K562 (cell line): ENCODE results near the gene PLCD1. TPM values are rescaled to one million over a fixed set of nuclear protein-coding genes. Genes with fewer than 3 reads are reported as not detected.

Source experiments
- ASH1L ChIP-seq: fragments of 450-650 bp; IDR thresholded peaks from 2 replicates; pipeline ENCODE4 v1.6.1; 2018; ENCODE audit warnings: borderline replicate concordance, mild to moderate bottlenecking, low read depth; ENCODE audit not compliant: partially characterized antibody
- CHD4 ChIP-seq: fragments of 200-600 bp; sonication (generic); IDR thresholded peaks from 3 replicates; pipeline ENCODE4 v1.6.1; 2012; ENCODE audit warnings: low read depth, mild to moderate bottlenecking, mixed read lengths, low read length, inconsistent platforms; ENCODE audit not compliant: insufficient read depth, insufficient replicate concordance, poor library complexity, severe bottlenecking
- E2F6 ChIP-seq, 2 experiments: IDR thresholded peaks; 2 replicates each; pipeline ENCODE4 v1.6.1; 2011; ENCODE audit warnings: borderline replicate concordance in 1 of 2, control low read depth in 1 of 2, low read depth in 1 of 2, low read length in 1 of 2, mild to moderate bottlenecking in 1 of 2, mixed read lengths in 1 of 2, moderate library complexity in 1 of 2; ENCODE audit not compliant: insufficient read depth in 1 of 2, insufficient read length in 1 of 2, poor library complexity in 1 of 2, severe bottlenecking in 1 of 2; ENCODE audit errors: extremely low read depth in 1 of 2
- ETV6 ChIP-seq, 3 experiments: fragments of 150-350 bp in 1 of 3; sonication (generic) in 1 of 3; formaldehyde crosslinking in 1 of 3; IDR thresholded peaks; 2 replicates each; pipeline versions ENCODE4 v1.6.1 to v1.8.0; 2014 to 2022; ENCODE audit warnings: borderline replicate concordance in 2 of 3, low read depth in 2 of 3, antibody characterized with exemption in 1 of 3, low read length in 1 of 3, mild to moderate bottlenecking in 1 of 3, missing genetic modification reagents in 1 of 3
- FOXK2 ChIP-seq, 2 experiments: fragments of 450-650 bp; IDR thresholded peaks in 1 of 2; conservative IDR thresholded peaks in 1 of 2; 2 replicates each; pipeline ENCODE4 v1.6.1; 2016; ENCODE audit warnings: low read depth in 2 of 2, mild to moderate bottlenecking in 1 of 2
- GATAD2B ChIP-seq: fragments of 450-650 bp; IDR thresholded peaks from 2 replicates; pipeline ENCODE4 v1.6.1; 2017; ENCODE audit warnings: mild to moderate bottlenecking, borderline replicate concordance
- JUND ChIP-seq, 2 experiments: IDR thresholded peaks; 2 replicates in 1 of 2; 3 replicates in 1 of 2; pipeline ENCODE4 v1.6.1; 2011; ENCODE audit warnings: borderline replicate concordance in 2 of 2, low read depth in 2 of 2, low read length in 2 of 2, improper control_type of control experiment in 1 of 2, missing biosample characterization in 1 of 2, missing genetic modification characterization in 1 of 2, missing genetic modification reagents in 1 of 2
- NFE2L1 ChIP-seq: fragments of 450-650 bp; IDR thresholded peaks from 2 replicates; pipeline ENCODE4 v1.6.1; 2016; ENCODE audit warnings: missing genetic modification characterization, low read depth, mild to moderate bottlenecking, missing compliant biosample characterization, moderate library complexity, borderline replicate concordance
- NR2C1 ChIP-seq, 2 experiments: fragments of 450-650 bp; IDR thresholded peaks; 2 replicates each; pipeline ENCODE4 v1.6.1; 2017; ENCODE audit warnings: mild to moderate bottlenecking in 2 of 2, antibody characterized with exemption in 1 of 2, inconsistent platforms in 1 of 2, missing compliant biosample characterization in 1 of 2, missing genetic modification characterization in 1 of 2
- NR2F6 ChIP-seq: fragments of 450-650 bp; formaldehyde crosslinking; IDR thresholded peaks from 2 replicates; pipeline ENCODE4 v1.4.0; 2020; ENCODE audit warnings: mild to moderate bottlenecking
- PURB ChIP-seq: sonication (generic); formaldehyde crosslinking; IDR thresholded peaks from 2 replicates; pipeline ENCODE4 v1.9.0; 2021; ENCODE audit warnings: low read depth, mild to moderate bottlenecking, missing genetic modification reagents
- RBM22 ChIP-seq: fragments of 200-400 bp; formaldehyde crosslinking; IDR thresholded peaks from 2 replicates; pipeline ENCODE4 v1.6.1; 2018; ENCODE audit warnings: low read length, low read depth; ENCODE audit not compliant: poor library complexity, severe bottlenecking
- RERE ChIP-seq: sonication (generic); formaldehyde crosslinking; IDR thresholded peaks from 2 replicates; pipeline ENCODE4 v1.8.0; 2023; ENCODE audit warnings: missing genetic modification reagents, mild to moderate bottlenecking, borderline replicate concordance
- SIN3A ChIP-seq, 2 experiments: fragments of 150-350 bp in 1 of 2; IDR thresholded peaks; 2 replicates each; pipeline ENCODE4 v1.6.1; 2011 to 2016; ENCODE audit warnings: borderline replicate concordance in 2 of 2, low read depth in 2 of 2, low read length in 2 of 2, mild to moderate bottlenecking in 2 of 2, moderate library complexity in 2 of 2; ENCODE audit not compliant: control insufficient read depth in 1 of 2
- ZHX1 ChIP-seq: fragments of 150-350 bp; conservative IDR thresholded peaks from 2 replicates; pipeline ENCODE4 v1.6.1; 2014; ENCODE audit warnings: low read length
- polyA plus RNA-seq, 8 experiments: library from polyadenylated mRNA; depleted of rRNA in 4 of 8; stranded (reverse) in 5 of 8; unstranded in 3 of 8; fragments of >200 nt; fragmentation: Nextera tagmentation in 2 of 8; fragmentation: Illumina TruSeq in 1 of 8; extraction: Ambion mirVana in 2 of 8; extraction: Trizol in 1 of 8; gene quantifications; 2 replicates each; pipeline versions ENCODE4 v1.2.1 to v1.2.3, GENCODE V29; 2011 to 2014; ENCODE audit warnings: inconsistent platforms in 1 of 8, missing spikeins in 1 of 8
- total RNA-seq, 7 experiments: library from RNA; depleted of rRNA in 6 of 7; stranded (reverse); fragments of >200 nt in 6 of 7; fragmentation: Illumina TruSeq in 2 of 7; extraction: Trizol in 2 of 7; gene quantifications; 2 replicates each; pipeline versions ENCODE4 v1.2.1 to v1.2.3, GENCODE V29; 2011 to 2021; ENCODE audit warnings: low replicate concordance in 1 of 7

The PLCD1 gene
- total and polyA plus RNA-seq, 9 of the 15 experiments (the other 6 are each of a cell fraction or from before 2014, with no cell fraction given): 5.4 to 209 (median 116) TPM

- TF ChIP-seq FOXK2 (conservative IDR thresholded peaks at IDR 0.05 in 1 of 2, IDR thresholded peaks at IDR 0.05 in 1 of 2; ENCODE audit: low read depth in 2 of 2): no peak
- no peak for TF ChIP-seq ASH1L
- TF ChIP-seq RBM22: no peak
- no peak for TF ChIP-seq SIN3A (IDR thresholded peaks at IDR 0.05; ENCODE audit: borderline replicate concordance in 2 of 2, control insufficient read depth in 1 of 2, low read depth in 2 of 2, low read length in 2 of 2)
- no peak for TF ChIP-seq ZHX1
- no peak for TF ChIP-seq ETV6 (IDR thresholded peaks at IDR 0.05; ENCODE audit: borderline replicate concordance in 1 of 2, low read depth in 2 of 2, low read length in 1 of 2)
- no peak for TF ChIP-seq ETV6 (CRISPR knock-in tag; IDR thresholded peaks at IDR 0.05; ENCODE audit: borderline replicate concordance)
- no peak for TF ChIP-seq CHD4
- TF ChIP-seq NR2C1 (IDR thresholded peaks at IDR 0.05): no peak
- no peak for TF ChIP-seq NR2C1 (tag; IDR thresholded peaks at IDR 0.05)
- TF ChIP-seq PURB (CRISPR knock-in tag): no peak
- TF ChIP-seq GATAD2B: no peak
- TF ChIP-seq E2F6 (IDR thresholded peaks at IDR 0.05; ENCODE audit: borderline replicate concordance in 1 of 2, extremely low read depth in 1 of 2, insufficient read depth in 1 of 2, insufficient read length in 1 of 2, low read depth in 1 of 2, low read length in 1 of 2, poor library complexity in 1 of 2, severe bottlenecking in 1 of 2): no peak
- no peak for TF ChIP-seq RERE (CRISPR knock-in tag)
- TF ChIP-seq NR2F6 (CRISPR knock-in tag): no peak
- no peak for TF ChIP-seq NFE2L1 (tag)
- TF ChIP-seq JUND (IDR thresholded peaks at IDR 0.05; ENCODE audit: borderline replicate concordance, low read depth, low read length): peak; percentile 70
- TF ChIP-seq JUND (tag; IDR thresholded peaks at IDR 0.05; ENCODE audit: borderline replicate concordance, low read depth, low read length): peak; percentile 45; the same call in 2 of the 3 replicates
Measured at GRCh38 chr3:37987751-37988179, 41.7 kb downstream of the PLCD1 start (continued).
